Hepatocyte (in vitro differentiated cells): Measurements from ENCODE around the gene SNX5. TPM values are rescaled to one million over a fixed set of nuclear protein-coding genes. Genes with fewer than 3 reads are reported as not detected.

Experiments used
- DNase-seq: peaks from one replicate; pipeline ENCODE4 v3.0.0-alpha.2; 2016; ENCODE audit warnings: low spot score
- H2AFZ ChIP-seq: fragments of 200-600 bp; sonication (generic); 2 replicates; pipeline ENCODE4 v1.6.0; 2016; ENCODE audit warnings: antibody characterized with exemption, mild to moderate bottlenecking
- H3K27ac ChIP-seq: fragments of 200-600 bp; sonication (generic); 2 replicates; pipeline ENCODE4 v1.5.1; 2016; ENCODE audit warnings: mild to moderate bottlenecking
- H3K27me3 ChIP-seq: fragments of 200-600 bp; sonication (generic); 2 replicates; pipeline ENCODE4 v1.6.1; 2016
- H3K36me3 ChIP-seq: fragments of 200-600 bp; sonication (generic); replicated peaks from 2 replicates; pipeline ENCODE4 v1.5.1; 2016; ENCODE audit warnings: low read depth; ENCODE audit not compliant: insufficient read depth
- H3K4me1 ChIP-seq: fragments of 200-600 bp; sonication (generic); 2 replicates; pipeline ENCODE4 v1.5.1; 2016; ENCODE audit warnings: mild to moderate bottlenecking, moderate library complexity; ENCODE audit not compliant: insufficient read depth
- H3K4me2 ChIP-seq: fragments of 200-600 bp; sonication (generic); 2 replicates; pipeline ENCODE4 v1.6.0; 2016
- H3K4me3 ChIP-seq: fragments of 200-600 bp; sonication (generic); 2 replicates; pipeline ENCODE4 v1.5.1; 2016; ENCODE audit warnings: mild to moderate bottlenecking
- H3K79me2 ChIP-seq: fragments of 200-600 bp; sonication (generic); 2 replicates; pipeline ENCODE4 v1.6.0; 2017; ENCODE audit warnings: mild to moderate bottlenecking
- H3K9me2 ChIP-seq: fragments of 200-600 bp; sonication (generic); replicated peaks from 2 replicates; pipeline ENCODE4 v1.6.0; 2017; ENCODE audit warnings: mild to moderate bottlenecking; ENCODE audit not compliant: insufficient read depth
- H3K9me3 ChIP-seq: fragments of 200-600 bp; sonication (generic); 2 replicates; pipeline ENCODE4 v1.5.1; 2016; ENCODE audit warnings: low read depth, mild to moderate bottlenecking
- H4K20me1 ChIP-seq: fragments of 200-600 bp; sonication (generic); 2 replicates; pipeline ENCODE4 v1.6.0; 2016; ENCODE audit warnings: mild to moderate bottlenecking; ENCODE audit not compliant: insufficient read depth, poor library complexity, severe bottlenecking
- EZH2 ChIP-seq: fragments of 200-600 bp; sonication (generic); IDR thresholded peaks from 2 replicates; pipeline ENCODE4 v1.6.1; 2016; ENCODE audit warnings: antibody characterized with exemption, mild to moderate bottlenecking, borderline replicate concordance
- EZH2phosphoT487 ChIP-seq: fragments of 200-600 bp; sonication (generic); IDR thresholded peaks from one replicate; pipeline ENCODE4 v1.6.1; 2018; ENCODE audit warnings: antibody characterized with exemption, mild to moderate bottlenecking, low read depth, moderate library complexity; ENCODE audit not compliant: unreplicated experiment, severe bottlenecking
- WGBS: methylation state at CpG from one replicate; pipeline ENCODE4 v1.1.6; 2016; ENCODE audit warnings: low lambda C conversion rate; ENCODE audit errors: missing lambda C conversion rate; 5-methylcytosine and 5-hydroxymethylcytosine counted together
- polyA plus RNA-seq: library from polyadenylated mRNA; unstranded; fragments of >200 nt; fragmentation: Nextera tagmentation; extraction: Ambion mirVana; gene quantifications from 2 replicates; pipeline ENCODE4 v1.2.1, GENCODE V29; 2016
- total RNA-seq: library from RNA; depleted of rRNA; stranded (reverse); fragments of >200 nt; gene quantifications from 2 replicates; pipeline ENCODE4 v1.2.3, GENCODE V29; 2014
- TF ChIP-seq, protein P1 (sequence below): fragments of 200-600 bp; sonication (generic); IDR thresholded peaks from 2 replicates; pipeline ENCODE4 v1.5.1; 2016; ENCODE audit warnings: antibody characterized with exemption, mild to moderate bottlenecking; ENCODE audit not compliant: poor library complexity

Gene SNX5
- total and polyA plus RNA-seq, 2 experiments from 2014 or later, result 74.9 to 190 TPM

DNA sequence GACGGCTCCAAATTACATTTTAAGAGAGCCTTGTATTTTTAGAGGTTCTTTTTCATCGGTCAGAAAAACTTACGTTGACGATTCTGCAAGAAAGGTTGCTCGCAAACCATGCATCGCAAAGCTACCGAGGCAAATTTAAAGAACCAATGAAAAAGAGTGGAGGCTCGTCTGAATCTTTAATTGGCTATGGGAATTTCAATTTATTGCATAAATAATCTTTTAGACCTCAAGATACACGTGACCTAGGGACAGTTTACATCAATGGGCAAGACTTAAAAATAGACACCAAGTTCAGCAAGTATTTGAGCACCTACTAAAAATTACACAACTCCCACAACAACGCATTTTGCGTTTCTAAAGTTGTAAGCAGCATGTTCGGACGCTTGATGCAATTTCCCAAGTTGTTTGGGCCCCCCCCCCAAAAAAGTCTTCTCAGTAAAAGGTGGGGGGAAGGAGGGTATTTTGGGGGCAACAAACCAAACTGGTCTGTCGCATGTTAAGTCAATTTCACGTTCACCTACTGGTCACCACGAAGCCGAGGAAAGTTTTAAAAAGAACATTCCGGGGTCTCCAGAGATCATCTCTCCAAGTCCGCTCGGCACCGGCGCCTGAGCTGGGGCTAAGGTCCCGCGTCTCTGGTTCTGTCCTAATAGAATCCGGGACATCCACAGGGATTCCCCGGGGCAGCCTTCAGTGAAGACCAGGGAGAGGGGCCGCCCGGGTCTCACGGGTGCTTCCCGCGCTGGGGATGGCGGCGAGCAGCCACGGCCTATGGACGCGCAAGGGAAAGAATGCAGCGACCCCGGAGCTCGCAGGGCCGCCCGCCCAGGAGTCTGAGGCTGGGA, 851 bp downstream of the SNX5 start:
- H3K27ac ChIP-seq, result peak overlapping the region; percentile 98
- H3K79me2 ChIP-seq, result peaks cover 87% of the 10 kb centered on the region
- peaks cover 33% of the 10 kb centered on the region for H4K20me1 ChIP-seq
- no peaks in the 10 kb centered on the region for H3K27me3 ChIP-seq
- no peaks in the 10 kb centered on the region for H3K9me3 ChIP-seq
- no peak for DNase-seq
- peaks cover 47% of the 10 kb centered on the region for H3K4me1 ChIP-seq
- no peak for TF ChIP-seq EZH2
- TF ChIP-seq, protein P1, sequence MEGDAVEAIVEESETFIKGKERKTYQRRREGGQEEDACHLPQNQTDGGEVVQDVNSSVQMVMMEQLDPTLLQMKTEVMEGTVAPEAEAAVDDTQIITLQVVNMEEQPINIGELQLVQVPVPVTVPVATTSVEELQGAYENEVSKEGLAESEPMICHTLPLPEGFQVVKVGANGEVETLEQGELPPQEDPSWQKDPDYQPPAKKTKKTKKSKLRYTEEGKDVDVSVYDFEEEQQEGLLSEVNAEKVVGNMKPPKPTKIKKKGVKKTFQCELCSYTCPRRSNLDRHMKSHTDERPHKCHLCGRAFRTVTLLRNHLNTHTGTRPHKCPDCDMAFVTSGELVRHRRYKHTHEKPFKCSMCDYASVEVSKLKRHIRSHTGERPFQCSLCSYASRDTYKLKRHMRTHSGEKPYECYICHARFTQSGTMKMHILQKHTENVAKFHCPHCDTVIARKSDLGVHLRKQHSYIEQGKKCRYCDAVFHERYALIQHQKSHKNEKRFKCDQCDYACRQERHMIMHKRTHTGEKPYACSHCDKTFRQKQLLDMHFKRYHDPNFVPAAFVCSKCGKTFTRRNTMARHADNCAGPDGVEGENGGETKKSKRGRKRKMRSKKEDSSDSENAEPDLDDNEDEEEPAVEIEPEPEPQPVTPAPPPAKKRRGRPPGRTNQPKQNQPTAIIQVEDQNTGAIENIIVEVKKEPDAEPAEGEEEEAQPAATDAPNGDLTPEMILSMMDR, result no peak
- TF ChIP-seq EZH2phosphoT487, result no peak
- peak overlapping the region; percentile 84 for H3K4me2 ChIP-seq
- H3K36me3 ChIP-seq, result no peaks in the 10 kb centered on the region
- no peak overlapping the region for H2AFZ ChIP-seq
- no peaks in the 10 kb centered on the region for H3K9me2 ChIP-seq
- peak overlapping the region; percentile 68 for H3K4me3 ChIP-seq
- under 1% methylated on average over 34 of the region's 41 CpGs for WGBS

DNA sequence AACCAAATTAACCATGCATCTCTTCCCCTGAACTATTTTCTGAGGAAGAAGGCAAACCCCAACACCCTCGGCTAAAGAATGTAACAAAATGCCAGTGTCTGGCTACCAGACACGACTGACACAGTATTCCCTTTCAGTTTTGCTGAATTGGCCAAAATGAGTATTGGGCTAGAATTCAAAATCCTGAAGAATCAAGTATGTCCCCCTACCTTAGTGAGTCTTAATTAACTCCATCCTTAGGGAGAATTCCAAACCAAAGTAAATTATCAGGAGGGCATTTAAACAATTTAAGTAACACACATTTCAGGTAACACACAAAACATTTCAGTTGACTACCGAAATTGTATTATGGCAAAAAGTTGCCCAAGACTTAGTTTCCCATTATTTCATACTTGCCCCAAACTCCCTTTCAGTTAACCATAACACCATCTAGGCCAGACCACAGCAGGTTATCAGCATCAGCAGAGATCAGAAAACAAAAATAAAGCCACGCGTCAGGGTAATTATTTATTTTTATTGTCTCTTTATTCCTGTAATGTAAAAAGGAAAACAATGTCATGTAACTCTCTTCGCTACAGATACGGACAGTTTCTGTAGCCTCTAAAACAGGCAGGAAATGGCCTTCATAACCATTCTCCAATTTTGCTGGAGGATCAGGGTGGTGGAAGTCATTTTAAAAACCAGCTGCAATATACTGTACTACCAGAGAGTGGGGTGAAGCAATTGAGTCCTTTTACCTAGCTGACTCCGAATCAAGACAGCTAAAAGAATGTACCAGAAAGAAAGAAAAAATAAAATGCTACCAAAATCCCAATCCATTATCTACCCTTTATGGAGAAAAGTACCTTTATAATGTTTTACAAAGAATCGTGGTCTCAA, 1.9 kb downstream of the SNX5 start:
- peaks cover 40% of the 10 kb centered on the region for H3K4me1 ChIP-seq
- peak overlapping the region; percentile 84 for H3K4me2 ChIP-seq
- H3K27me3 ChIP-seq, result no peaks in the 10 kb centered on the region
- no peak overlapping the region for H2AFZ ChIP-seq
- no peaks in the 10 kb centered on the region for H3K36me3 ChIP-seq
- no peak for TF ChIP-seq EZH2
- TF ChIP-seq, protein P1, result peak; percentile 29
- peak; percentile 46 for DNase-seq
- H3K4me3 ChIP-seq, result peak overlapping the region; percentile 68
- peak overlapping the region; percentile 98 for H3K27ac ChIP-seq
- no peaks in the 10 kb centered on the region for H3K9me3 ChIP-seq
- H4K20me1 ChIP-seq, result peaks cover 39% of the 10 kb centered on the region
- H3K79me2 ChIP-seq, result peaks cover 87% of the 10 kb centered on the region
- no peaks in the 10 kb centered on the region for H3K9me2 ChIP-seq
- WGBS, result 6% methylated on average over 9 of the region's 9 CpGs

GRCh38 chr20:17965042-17965697, 3.4 kb downstream of the SNX5 start:
- TF ChIP-seq, protein P1, result no peak
- TF ChIP-seq EZH2, result no peak
- H3K79me2 ChIP-seq, result peaks cover 87% of the 10 kb centered on the region
- H3K9me2 ChIP-seq, result no peaks in the 10 kb centered on the region
- no peak overlapping the region for H2AFZ ChIP-seq
- H4K20me1 ChIP-seq, result peaks cover 52% of the 10 kb centered on the region
- DNase-seq, result no peak
- H3K4me1 ChIP-seq, result peaks cover 48% of the 10 kb centered on the region
- peak overlapping the region; percentile 98 for H3K27ac ChIP-seq
- no peaks in the 10 kb centered on the region for H3K27me3 ChIP-seq
- H3K4me3 ChIP-seq, result peak overlapping the region; percentile 14
- H3K36me3 ChIP-seq, result no peaks in the 10 kb centered on the region
- no peaks in the 10 kb centered on the region for H3K9me3 ChIP-seq
- 44% methylated on average over 9 of the region's 9 CpGs for WGBS
- H3K4me2 ChIP-seq, result peak overlapping the region; percentile 84
